DOHH2 (cell line): ENCODE results near the gene ZMIZ1.

Experiments
- CTCF ChIP-seq: fragments of 200-600 bp; sonication (generic); IDR thresholded peaks from one replicate; pipeline ENCODE4 v1.5.1; 2014; ENCODE audit warnings: antibody characterized with exemption, mild to moderate bottlenecking, low read depth, low read length; ENCODE audit not compliant: poor library complexity, severe bottlenecking
- EZH2phosphoT487 ChIP-seq: fragments of 200-600 bp; sonication (generic); IDR thresholded peaks from 2 replicates; pipeline ENCODE4 v1.6.1; 2017; ENCODE audit warnings: borderline replicate concordance, mild to moderate bottlenecking, antibody characterized with exemption, low read length, moderate library complexity, mixed read lengths

DNA sequence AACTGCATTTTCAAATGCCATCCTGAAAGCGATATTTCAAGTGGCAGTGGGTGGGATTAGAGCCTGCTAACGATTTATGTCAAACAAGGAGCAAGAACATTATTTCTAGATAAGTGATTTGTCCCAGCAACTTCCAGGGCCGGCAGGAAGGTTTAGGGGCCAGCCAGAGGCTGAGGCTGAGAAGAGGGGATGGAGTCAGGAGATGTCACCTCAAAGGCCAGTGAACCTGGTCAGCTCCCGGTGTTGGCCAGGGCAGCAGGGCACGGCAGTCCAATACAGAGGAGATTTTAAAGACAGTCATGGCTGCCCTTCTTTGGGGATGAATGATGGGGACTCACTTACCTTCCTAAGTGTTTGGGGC lies 172.8 kb downstream of the ZMIZ1 start:
- TF ChIP-seq CTCF (no peak), EZH2phosphoT487 (no peak)
